GM10266 (cell line): ENCODE measurements around the gene LRRC58.
"Not testable (repeated sequence)": the region's sequence is repeated elsewhere in the genome, so short reads cannot be mapped to it uniquely, and the experiment has no call there.

Source experiments
- DNase-seq: peaks from one replicate; pipeline ENCODE4 v3.0.0; 2012; ENCODE audit errors: extremely low spot score
- CTCF ChIP-seq: IDR thresholded peaks from 2 replicates; pipeline ENCODE4 v1.5.1; 2012; ENCODE audit warnings: mild to moderate bottlenecking, low read depth; ENCODE audit not compliant: control insufficient read depth, insufficient read depth; ENCODE audit errors: missing control alignments

The LRRC58 gene

GRCh38 chr3:120348991-120349854, at the start of gene LRRC58:
Gene LRRC58, minus strand, starts transcription at chr3:120349354. Its CDS starts 111 bp downstream, at chr3:120349243.
- DNase-seq = peak; percentile 92
- peak; percentile 45 for TF ChIP-seq CTCF

GRCh38 chr3:120396469-120396868, 47.3 kb upstream of the LRRC58 start:
- no peak for DNase-seq
- TF ChIP-seq CTCF = no peak

GRCh38 chr3:120394347-120394746, 45.2 kb upstream of the LRRC58 start:
- no peak for DNase-seq
- TF ChIP-seq CTCF = no peak

GRCh38 chr3:120393761-120394160, 44.6 kb upstream of the LRRC58 start:
- DNase-seq = no peak
- no peak for TF ChIP-seq CTCF

- DNase-seq = no peak
- TF ChIP-seq CTCF = no peak
Measured at GRCh38 chr3:120393243-120393642, 44.1 kb upstream of the LRRC58 start.

GRCh38 chr3:120382941-120383447, 33.8 kb upstream of the LRRC58 start:
- no peak for DNase-seq
- no peak for TF ChIP-seq CTCF

- no peak for DNase-seq
- TF ChIP-seq CTCF = no peak
Measured at GRCh38 chr3:120381503-120381902, 32.3 kb upstream of the LRRC58 start.

GRCh38 chr3:120377948-120378347, 28.8 kb upstream of the LRRC58 start:
- DNase-seq = not testable (repeated sequence)
